CD14-positive monocyte (primary cell): Measurements from ENCODE around the gene YTHDF1. TPM values are rescaled to one million over a fixed set of nuclear protein-coding genes. Genes with fewer than 3 reads are reported as not detected.
A peak's percentile ranks its signal among the peaks of the same experiment; 100 is the strongest.

Experiments used
- DNase-seq, 3 donors: peaks; one replicate each; pipeline ENCODE4 v3.0.0-alpha.2; 2011 to 2022
- H2AFZ ChIP-seq: 2 replicates; pipeline ENCODE4 v1.6.0; 2012; ENCODE audit warnings: mild to moderate bottlenecking, low read depth, low read length, inconsistent platforms; ENCODE audit not compliant: insufficient read depth, poor library complexity, severe bottlenecking
- H3K27ac ChIP-seq, 2 donors: 1 replicate in 1 of 2; 2 replicates in 1 of 2; pipeline ENCODE4 v1.5.1; 2012 to 2013; ENCODE audit warnings: low read length in 2 of 2, control low read depth in 1 of 2, inconsistent platforms in 1 of 2, low read depth in 1 of 2, mild to moderate bottlenecking in 1 of 2
- H3K27me3 ChIP-seq, 2 donors: one replicate each; pipeline versions ENCODE4 v1.6.0 to v1.6.1; 2011 to 2013; ENCODE audit warnings: low read length in 2 of 2; ENCODE audit not compliant: control insufficient read depth in 2 of 2, insufficient read depth in 2 of 2
- H3K36me3 ChIP-seq, 2 donors: replicated peaks in 1 of 2; 1 replicate in 1 of 2; 2 replicates in 1 of 2; pipeline versions ENCODE4 v1.5.1 to v1.6.1; 2012 to 2013; ENCODE audit warnings: low read length in 2 of 2, control low read depth in 1 of 2, inconsistent platforms in 1 of 2, mild to moderate bottlenecking in 1 of 2; ENCODE audit not compliant: insufficient read depth in 2 of 2, control insufficient read depth in 1 of 2
- H3K4me1 ChIP-seq, 2 donors: 1 replicate in 1 of 2; 2 replicates in 1 of 2; pipeline versions ENCODE4 v1.5.1 to v1.6.1; 2012 to 2013; ENCODE audit warnings: low read length in 2 of 2, control low read depth in 1 of 2, inconsistent platforms in 1 of 2, mild to moderate bottlenecking in 1 of 2, moderate library complexity in 1 of 2; ENCODE audit not compliant: insufficient read depth in 2 of 2, control insufficient read depth in 1 of 2
- H3K4me2 ChIP-seq: replicated peaks from 2 replicates; pipeline ENCODE3; 2012; ENCODE audit warnings: low read length, moderate library complexity, mild to moderate bottlenecking; ENCODE audit not compliant: poor library complexity, severe bottlenecking; ENCODE audit errors: extremely low read depth
- H3K4me3 ChIP-seq, 3 experiments: fragments of 200-600 bp in 1 of 3; sonication (generic) in 1 of 3; replicated peaks in 1 of 3; 1 replicate in 2 of 3; 2 replicates in 1 of 3; pipeline ENCODE4 v1.5.1; 2011 to 2013; ENCODE audit warnings: low read length in 3 of 3, mild to moderate bottlenecking in 3 of 3, control low read depth in 2 of 3, low read depth in 2 of 3, inconsistent platforms in 1 of 3, moderate library complexity in 1 of 3
- H3K79me2 ChIP-seq: 2 replicates; pipeline ENCODE4 v1.6.0; 2012; ENCODE audit warnings: mild to moderate bottlenecking, control low read depth, inconsistent platforms, low read length, moderate library complexity; ENCODE audit not compliant: insufficient read depth
- H3K9ac ChIP-seq: 2 replicates; pipeline ENCODE4 v1.6.0; 2017; ENCODE audit warnings: low read length, mild to moderate bottlenecking; ENCODE audit not compliant: insufficient read depth, poor library complexity, severe bottlenecking
- H3K9me3 ChIP-seq, 2 donors: replicated peaks in 1 of 2; 1 replicate in 1 of 2; 2 replicates in 1 of 2; pipeline versions ENCODE4 v1.5.1 to v1.6.1; 2012 to 2013; ENCODE audit warnings: low read length in 2 of 2, control low read depth in 1 of 2; ENCODE audit not compliant: control insufficient read depth in 1 of 2, insufficient read depth in 1 of 2
- H4K20me1 ChIP-seq: 2 replicates; pipeline ENCODE4 v1.6.0; 2012; ENCODE audit warnings: mild to moderate bottlenecking, low read length, control low read depth, moderate library complexity; ENCODE audit not compliant: insufficient read depth
- H3K27ac Mint-ChIP-seq, 7 donors: one replicate each; pipeline ENCODE4 v1.8.0; 2020; ENCODE audit warnings: mild to moderate bottlenecking in 7 of 7, mixed read lengths in 7 of 7, moderate library complexity in 6 of 7, inconsistent platforms in 2 of 7
- H3K27me3 Mint-ChIP-seq, 3 donors: one replicate each; pipeline ENCODE4 v1.8.0; 2021 to 2022; ENCODE audit warnings: low read depth in 3 of 3, mild to moderate bottlenecking in 3 of 3, mixed read lengths in 3 of 3, moderate library complexity in 3 of 3, inconsistent platforms in 1 of 3
- H3K36me3 Mint-ChIP-seq, 2 donors: one replicate each; pipeline ENCODE4 v1.8.0; 2020; ENCODE audit warnings: mixed read lengths in 2 of 2, inconsistent platforms in 1 of 2, mild to moderate bottlenecking in 1 of 2
- H3K4me1 Mint-ChIP-seq: one replicate; pipeline ENCODE4 v1.8.0; 2020; ENCODE audit warnings: mild to moderate bottlenecking, mixed read lengths
- H3K4me3 Mint-ChIP-seq, 2 donors: one replicate each; pipeline ENCODE4 v1.8.0; 2020; ENCODE audit warnings: mild to moderate bottlenecking in 2 of 2, mixed read lengths in 2 of 2, moderate library complexity in 1 of 2
- H3K9me3 Mint-ChIP-seq, 7 donors: one replicate each; pipeline ENCODE4 v1.8.0; 2020 to 2022; ENCODE audit warnings: mixed read lengths in 7 of 7, mild to moderate bottlenecking in 6 of 7, moderate library complexity in 6 of 7, inconsistent platforms in 2 of 7
- CTCF ChIP-seq: fragments of 200-600 bp; IDR thresholded peaks from one replicate; pipeline ENCODE4 v1.8.0; 2022; ENCODE audit warnings: antibody characterized with exemption, mild to moderate bottlenecking
- WGBS: methylation state at CpG from one replicate; pipeline ENCODE4 v1.1.5; 2013; ENCODE audit warnings: missing lambda C conversion rate; ENCODE audit not compliant: insufficient coverage; 5-methylcytosine and 5-hydroxymethylcytosine counted together
- intact Hi-C, 2 donors: fragments of 100-400 bp; cut with micrococcal nuclease; formaldehyde crosslinking; loops; one replicate each; pipeline versions ENCODE4 v1.15.0 to v1.15.1; 2023
- polyA plus RNA-seq, 3 donors: library from polyadenylated mRNA; depleted of rRNA in 1 of 3; unstranded in 2 of 3; stranded (reverse) in 1 of 3; fragments of 300-500 nt in 2 of 3; fragments of >200 nt in 1 of 3; fragmentation: Illumina TruSeq in 2 of 3; gene quantifications; 1 replicate in 2 of 3; 2 replicates in 1 of 3; pipeline ENCODE4 v1.2.3, GENCODE V29; 2012 to 2021

YTHDF1 gene
- polyA plus RNA-seq, 3 donors: 18.0 to 33.4 (median 25.9) TPM

- intact Hi-C loops: no loop called here
- no peaks in the 10 kb centered on the region for H3K36me3 Mint-ChIP-seq
- no peak overlapping the region for H2AFZ ChIP-seq
- no peak for DNase-seq
- peaks cover 0 to 11% of the 10 kb centered on the region in 2 donors for H3K9me3 ChIP-seq
- no peak overlapping the region for H3K9ac ChIP-seq
- 7% methylated on average over 48 of the region's 56 CpGs for WGBS
- H3K36me3 ChIP-seq: no peaks in the 10 kb centered on the region
- H3K4me1 ChIP-seq: no peaks in the 10 kb centered on the region
- no peak overlapping the region for H3K4me3 ChIP-seq
- peaks cover 49 to 67% (median 54%) of the 10 kb centered on the region in 3 donors for H3K27me3 Mint-ChIP-seq
- no peaks in the 10 kb centered on the region for H3K4me1 Mint-ChIP-seq
- no peak overlapping the region for H3K4me2 ChIP-seq
- H3K27ac Mint-ChIP-seq: no peak overlapping the region
- peaks cover 0 to 16% (median 0%) of the 10 kb centered on the region in 7 donors for H3K9me3 Mint-ChIP-seq
- no peak for TF ChIP-seq CTCF
- no peak overlapping the region for H3K27ac ChIP-seq
- H3K79me2 ChIP-seq: no peaks in the 10 kb centered on the region
- H3K4me3 Mint-ChIP-seq: peak overlapping the region in 1 of 2 donors; percentile 80
- no peaks in the 10 kb centered on the region for H4K20me1 ChIP-seq
- H3K27me3 ChIP-seq: peaks cover 17 to 46% of the 10 kb centered on the region in 2 donors
Measured at GRCh38 chr20:63254606-63255384, 38.9 kb upstream of the YTHDF1 start.

DNA sequence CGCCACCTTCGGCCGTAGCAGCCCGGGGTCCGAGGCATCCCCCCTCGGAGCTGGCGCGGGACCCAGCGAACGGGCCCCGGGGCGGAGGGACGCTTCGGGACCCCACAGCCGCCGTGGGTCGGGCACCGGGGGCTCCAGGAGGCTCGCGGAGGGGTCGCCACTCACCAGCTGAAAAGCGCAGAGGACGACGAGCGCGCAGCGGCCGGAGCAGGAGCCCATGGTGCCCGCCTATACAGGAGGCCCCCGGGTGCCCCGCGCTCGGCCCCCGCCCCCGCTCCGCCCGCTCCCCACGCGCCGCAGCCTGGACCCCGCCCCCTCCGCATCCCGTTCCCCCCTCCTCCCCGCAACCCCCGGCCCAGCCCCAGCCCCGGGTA is 38.3 kb upstream of the YTHDF1 start, which contains the start of gene NKAIN4:
Gene NKAIN4, minus strand, starts transcription at position 232 of the 374 bp plus-strand sequence. Its CDS starts 13 bp downstream, at position 219.
- no peak within 1 kb of the TSS for H3K4me2 ChIP-seq
- no peaks in the 10 kb centered on the region for H3K36me3 Mint-ChIP-seq
- H3K9ac ChIP-seq: no peak within 1 kb of the TSS

More for the DNA sequence above, 38.3 kb upstream of the YTHDF1 start, which contains the start of gene NKAIN4:
- 2% methylated on average over 25 of the region's 46 CpGs for WGBS
- peaks cover 17 to 46% of the 10 kb centered on the region in 2 donors for H3K27me3 ChIP-seq
- peak within 1 kb of the TSS in 1 of 2 donors; percentile 82 for H3K4me3 Mint-ChIP-seq
- H3K27ac Mint-ChIP-seq: no peak within 1 kb of the TSS
- peaks cover 52 to 67% (median 56%) of the 10 kb centered on the region in 3 donors for H3K27me3 Mint-ChIP-seq
- H3K9me3 Mint-ChIP-seq: peaks cover 0 to 16% (median 0%) of the 10 kb centered on the region in 7 donors
- no peak for TF ChIP-seq CTCF
- no peaks in the 10 kb centered on the region for H3K4me1 ChIP-seq
- no peaks in the 10 kb centered on the region for H3K36me3 ChIP-seq
- H3K4me1 Mint-ChIP-seq: no peaks in the 10 kb centered on the region
- no peaks in the 10 kb centered on the region for H3K79me2 ChIP-seq
- DNase-seq: no peak
- peaks cover 0 to 11% of the 10 kb centered on the region in 2 donors for H3K9me3 ChIP-seq
- intact Hi-C loops: no loop called here
- H3K4me3 ChIP-seq: no peak within 1 kb of the TSS
- H4K20me1 ChIP-seq: no peaks in the 10 kb centered on the region
- H2AFZ ChIP-seq: no peak within 1 kb of the TSS
- H3K27ac ChIP-seq: no peak within 1 kb of the TSS
